NOMO-1 treated with DMSO at 0.1 percent for 48 hours (cell line): Measurements from ENCODE around the gene RALA.
"Not testable (repeated sequence)": the region's sequence is repeated elsewhere in the genome, so short reads cannot be mapped to it uniquely, and the experiment has no call there.

Experiments used
- DNase-seq: peaks from one replicate; lab custom pipeline; 2025; ENCODE audit not compliant: unreplicated experiment; lab: John Stamatoyannopoulos, UW

The RALA gene

GRCh38 chr7:39721919-39722597, 98.7 kb downstream of the RALA start:
- no peak for DNase-seq

DNA sequence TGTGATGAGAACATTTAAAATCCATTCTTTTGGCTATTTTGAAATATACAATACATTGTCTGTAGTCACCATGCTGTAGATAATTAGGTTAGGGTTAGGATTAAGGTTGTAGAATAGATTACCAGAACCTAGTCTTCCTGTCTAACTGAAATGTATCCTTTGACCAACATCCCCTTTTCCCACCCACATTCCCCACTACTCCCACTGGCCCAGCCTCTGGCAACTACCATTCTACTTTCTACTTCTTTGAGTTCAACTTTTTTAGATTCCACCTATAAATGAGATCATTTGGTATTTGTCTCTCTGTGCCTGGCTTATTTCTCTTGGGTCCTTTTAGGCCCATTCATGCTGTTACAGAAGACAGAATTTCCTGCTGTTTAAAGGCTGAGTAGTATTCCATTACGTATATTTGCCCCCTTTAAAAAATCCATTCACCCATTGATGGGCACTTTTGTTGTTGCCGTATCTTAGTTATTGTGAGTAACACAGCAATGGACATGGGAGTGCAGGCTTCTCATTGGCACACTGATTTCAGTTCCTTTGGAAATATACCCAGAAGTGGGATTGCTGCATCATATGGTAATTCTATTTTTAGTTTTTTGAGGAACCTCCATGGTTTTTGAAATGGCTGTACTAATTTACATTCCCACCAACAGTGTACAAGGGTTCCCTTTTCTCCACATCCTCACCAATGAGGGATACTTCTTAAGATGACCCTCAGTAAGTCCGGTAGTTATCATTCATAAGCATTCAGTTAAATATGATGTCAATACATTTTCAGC, 104.0 kb downstream of the RALA start:
- no peak for DNase-seq

DNA sequence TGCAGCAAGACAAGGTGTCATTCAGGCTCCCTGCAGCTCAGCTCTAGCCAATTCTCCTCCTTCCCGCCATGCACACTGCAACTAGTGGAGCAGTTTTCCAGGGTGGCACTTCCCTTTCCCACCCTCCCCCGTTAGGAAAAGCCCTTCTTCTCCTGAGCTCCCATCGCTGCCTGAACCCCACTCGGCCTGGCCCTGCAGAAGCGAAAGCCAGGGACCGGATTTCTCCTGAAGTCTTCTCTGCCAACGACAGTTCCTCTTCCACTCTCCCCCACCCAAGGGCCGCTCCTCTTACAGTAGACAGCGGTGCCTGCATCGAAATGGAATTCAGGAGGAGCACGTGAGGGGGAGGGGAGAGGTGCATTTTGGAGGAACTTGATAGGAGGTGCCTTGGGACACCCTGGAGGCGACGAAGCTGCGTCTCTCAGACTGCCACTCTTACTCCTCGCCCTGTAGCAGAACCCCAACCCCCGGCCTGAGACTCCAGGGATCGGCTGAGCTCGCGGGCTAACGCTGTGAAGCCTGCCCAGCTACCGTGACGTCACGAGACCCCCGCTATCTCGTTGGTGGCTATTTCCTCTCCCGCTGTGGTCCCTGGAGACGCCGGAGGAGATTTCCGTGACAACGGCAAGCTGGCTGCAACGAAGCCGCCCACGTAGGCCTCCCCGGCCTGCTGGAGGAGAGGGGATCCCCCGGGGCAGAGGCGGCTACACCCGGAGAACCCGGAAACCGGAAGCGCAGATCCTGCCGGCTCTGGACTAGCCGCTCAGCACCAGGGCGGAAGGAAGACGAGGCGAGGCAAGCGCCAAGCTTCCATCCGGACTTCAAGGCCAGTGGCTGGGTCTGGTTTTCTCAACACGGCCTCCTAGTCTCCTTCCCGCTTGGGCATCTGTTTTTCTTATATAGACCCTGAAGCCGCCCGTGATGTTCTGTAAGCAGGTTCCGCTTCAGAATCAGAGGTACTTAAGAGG, 109.7 kb downstream of the RALA start:
- DNase-seq = peak; percentile 92

DNA sequence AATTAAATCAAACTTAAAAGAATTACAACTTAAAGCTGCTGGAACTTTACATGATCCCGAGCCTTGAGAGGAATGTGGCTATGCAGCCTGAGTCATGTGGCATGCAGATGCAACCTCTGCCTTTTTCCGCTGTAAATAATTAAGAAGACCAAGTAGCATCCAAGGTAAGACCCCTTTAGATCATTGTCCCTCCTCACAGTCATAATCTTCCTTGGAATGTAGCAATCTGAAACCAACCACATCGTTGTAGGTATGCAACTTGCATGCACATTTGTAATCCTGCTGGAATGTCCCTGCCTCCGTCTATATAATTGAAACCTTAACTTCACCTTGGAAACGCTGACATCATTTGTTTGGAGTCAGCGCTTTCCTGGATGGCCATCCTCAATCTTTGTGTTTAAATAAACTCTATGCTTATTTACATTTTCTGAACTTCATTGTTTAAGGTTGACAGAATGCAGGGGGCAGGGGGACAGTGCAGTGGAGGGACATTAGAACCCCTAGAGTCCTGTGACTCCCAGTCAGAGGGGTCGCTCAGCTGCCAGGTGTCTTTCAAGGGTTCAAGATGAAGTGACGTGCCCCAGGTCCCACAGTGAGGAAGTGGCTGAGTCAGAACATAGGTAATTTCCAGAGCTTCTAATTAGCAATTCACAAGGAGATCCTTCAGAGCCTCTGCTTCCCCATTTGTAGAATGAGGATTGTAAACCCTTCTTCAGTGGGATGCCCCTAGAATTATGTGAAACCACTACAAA, 110.7 kb downstream of the RALA start:
- DNase-seq = no peak

GRCh38 chr7:39734633-39735004, 111.2 kb downstream of the RALA start:
- DNase-seq = peak; percentile 26

DNA sequence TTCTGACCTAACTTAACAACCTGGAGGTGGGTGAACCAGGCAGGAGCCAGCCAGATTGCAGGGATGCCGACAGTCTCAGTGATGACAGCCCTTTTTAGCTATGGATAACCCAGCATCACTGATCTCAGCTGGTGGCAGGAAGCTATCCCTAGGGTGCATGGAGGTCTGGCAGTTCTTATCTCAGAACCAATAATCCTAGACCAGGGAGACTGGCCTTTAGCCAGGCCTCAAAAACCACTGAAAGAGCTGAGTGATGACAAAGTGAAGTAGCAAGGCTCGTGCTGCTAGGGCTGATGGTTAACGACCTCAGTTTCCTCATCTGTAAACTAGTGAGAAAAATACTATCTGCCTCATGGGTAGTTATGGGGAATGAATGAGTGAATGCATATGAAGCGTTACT, 112.5 kb downstream of the RALA start:
- no peak for DNase-seq

DNA sequence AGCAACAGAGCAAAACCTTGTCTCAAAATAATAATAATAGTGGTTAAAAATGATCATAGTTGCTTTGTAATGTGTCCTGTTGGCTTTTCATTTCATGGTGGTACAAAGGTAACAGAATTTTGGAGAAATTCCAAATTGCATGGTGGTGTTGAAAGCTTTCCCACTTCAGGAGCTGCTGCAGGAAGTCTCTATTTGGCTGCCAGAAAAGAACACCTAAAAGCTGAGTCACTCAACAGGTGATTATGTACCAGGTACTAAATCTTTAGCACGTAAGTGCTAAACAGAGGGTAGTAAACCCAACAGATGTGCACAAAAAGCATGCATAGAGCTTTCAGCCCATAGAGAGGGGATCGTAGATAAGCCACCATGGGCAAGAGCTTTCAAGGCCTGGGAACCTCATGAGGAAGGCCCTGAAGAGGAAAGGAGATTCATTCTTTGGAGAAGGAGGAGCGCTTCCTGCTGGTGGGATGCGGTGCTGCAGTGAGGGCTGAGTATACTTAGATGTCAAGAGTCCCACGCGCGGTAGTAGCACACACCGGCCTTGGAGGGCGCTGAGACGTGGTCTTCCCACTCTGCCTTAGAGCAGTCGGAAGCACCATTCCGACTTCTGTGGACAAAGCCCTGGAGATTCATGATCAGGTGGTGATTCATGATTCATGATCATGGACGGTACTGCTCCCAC, 118.7 kb downstream of the RALA start:
- peak; percentile 38 for DNase-seq

GRCh38 chr7:39744620-39745019, 121.2 kb downstream of the RALA start:
- no peak for DNase-seq

DNA sequence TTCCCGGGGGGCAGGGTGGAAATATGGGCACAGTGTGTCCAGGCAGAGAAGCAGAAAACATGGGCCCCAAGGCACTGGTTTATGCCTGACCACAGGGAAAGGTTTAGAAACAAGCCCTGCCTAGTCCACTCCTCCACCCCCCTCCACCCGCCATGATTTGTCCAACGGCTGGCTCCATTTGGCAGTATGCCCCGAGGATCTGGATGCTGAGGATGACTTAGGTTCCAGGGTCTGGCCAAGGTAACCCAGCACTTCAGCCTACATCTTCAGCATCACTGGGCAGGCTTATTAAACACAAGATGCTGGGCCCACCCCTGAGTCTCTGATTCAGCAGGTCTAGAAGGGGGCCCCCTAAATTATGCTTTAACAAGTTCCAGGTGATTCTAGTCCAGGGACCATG, 121.9 kb downstream of the RALA start:
- no peak for DNase-seq

DNA sequence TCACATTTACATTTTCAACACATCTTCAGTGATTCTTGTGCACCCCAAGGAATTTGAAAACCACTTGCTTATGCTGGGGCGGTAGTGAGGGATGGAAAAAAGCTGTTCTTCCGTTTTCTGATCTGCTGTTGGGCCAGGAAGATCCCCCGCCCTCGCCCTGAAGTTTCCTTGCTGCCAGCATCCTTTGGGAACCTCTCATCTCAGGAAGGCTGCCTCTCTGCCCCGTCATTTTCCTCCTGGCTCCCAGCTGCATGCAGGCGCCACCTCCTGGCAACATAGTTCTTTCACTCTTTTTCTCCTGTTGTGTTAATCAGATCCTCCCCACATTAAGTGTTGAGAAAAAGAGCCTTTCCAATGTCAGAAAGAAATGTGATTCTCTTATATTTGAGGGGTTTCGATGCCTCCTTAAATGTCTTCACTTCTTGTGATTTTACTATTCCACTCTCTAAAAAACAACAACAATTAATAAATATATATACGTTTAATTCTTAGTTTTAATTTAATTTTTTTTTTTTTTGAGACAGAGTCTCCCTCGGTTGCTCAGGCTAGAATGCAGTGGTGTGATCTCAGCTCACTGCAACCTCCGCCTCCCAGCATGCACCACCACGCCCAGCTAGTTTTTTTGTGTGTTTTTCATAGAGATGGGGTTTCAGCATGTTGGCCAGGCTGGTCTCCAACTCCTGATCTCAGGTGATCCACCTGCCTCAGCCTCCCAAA, 122.9 kb downstream of the RALA start:
- DNase-seq = peak; percentile 44

GRCh38 chr7:39749177-39749576, 125.8 kb downstream of the RALA start:
- DNase-seq = no peak

DNA sequence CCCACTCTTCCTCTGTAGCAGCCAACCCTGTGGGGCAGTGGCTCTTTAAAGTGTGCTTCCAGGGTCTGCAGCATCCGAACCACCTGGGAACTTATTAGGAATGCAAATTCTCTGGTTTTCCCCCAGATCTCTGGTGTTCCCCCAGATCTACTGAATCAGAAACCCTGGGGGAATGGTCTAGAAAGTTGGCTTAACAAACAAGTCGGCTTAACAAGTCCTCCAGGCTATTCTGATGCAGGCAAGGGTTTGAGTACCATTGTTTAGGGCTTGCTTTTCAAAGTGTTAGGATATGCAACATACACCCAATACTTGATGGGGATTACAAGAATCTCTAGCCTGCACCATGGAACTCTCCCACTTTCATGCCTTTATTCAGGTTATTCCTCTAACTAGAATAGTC, 126.3 kb downstream of the RALA start:
- DNase-seq = no peak

DNA sequence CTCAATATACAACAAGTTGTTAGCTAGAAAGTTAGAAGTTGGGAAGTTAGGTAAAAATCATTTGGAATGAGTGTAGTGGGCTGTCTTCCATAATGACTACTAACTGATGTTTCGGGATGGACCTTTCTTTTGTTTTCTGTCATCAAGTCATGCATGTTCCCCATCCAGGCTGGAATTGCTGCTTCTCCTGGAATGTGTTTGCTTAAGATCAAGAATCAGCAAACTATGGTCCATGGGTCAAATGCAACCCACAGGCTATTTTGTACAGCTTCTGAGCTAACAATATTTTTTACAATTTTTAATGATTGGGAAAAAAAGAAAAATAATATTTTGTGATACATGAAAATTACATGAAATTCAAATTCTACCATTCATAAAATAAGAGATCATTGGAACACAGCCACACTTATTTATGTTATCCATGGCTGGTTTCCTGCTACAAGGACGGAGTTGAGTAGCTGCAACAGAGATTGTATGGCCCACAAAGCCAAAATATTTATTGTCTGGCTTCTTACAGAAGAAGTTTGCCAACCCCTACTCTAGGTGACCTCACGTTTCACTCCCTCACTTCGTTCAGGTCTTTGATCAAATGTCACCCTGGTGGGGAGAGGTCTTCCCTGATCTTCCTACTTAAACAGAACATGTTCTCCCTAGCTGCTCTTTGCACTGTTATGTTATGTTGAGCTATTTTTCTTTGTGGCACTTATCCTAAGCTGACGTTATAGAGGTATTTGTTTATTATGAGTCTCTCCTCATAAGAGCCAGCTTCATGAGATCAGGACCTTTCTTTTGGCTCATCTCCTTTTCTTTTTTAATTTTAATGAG, 127.1 kb downstream of the RALA start:
- no peak for DNase-seq

GRCh38 chr7:39753237-39753636, 129.9 kb downstream of the RALA start:
- not testable (repeated sequence) for DNase-seq

GRCh38 chr7:39753823-39754325, 130.5 kb downstream of the RALA start:
- DNase-seq = no peak

DNA sequence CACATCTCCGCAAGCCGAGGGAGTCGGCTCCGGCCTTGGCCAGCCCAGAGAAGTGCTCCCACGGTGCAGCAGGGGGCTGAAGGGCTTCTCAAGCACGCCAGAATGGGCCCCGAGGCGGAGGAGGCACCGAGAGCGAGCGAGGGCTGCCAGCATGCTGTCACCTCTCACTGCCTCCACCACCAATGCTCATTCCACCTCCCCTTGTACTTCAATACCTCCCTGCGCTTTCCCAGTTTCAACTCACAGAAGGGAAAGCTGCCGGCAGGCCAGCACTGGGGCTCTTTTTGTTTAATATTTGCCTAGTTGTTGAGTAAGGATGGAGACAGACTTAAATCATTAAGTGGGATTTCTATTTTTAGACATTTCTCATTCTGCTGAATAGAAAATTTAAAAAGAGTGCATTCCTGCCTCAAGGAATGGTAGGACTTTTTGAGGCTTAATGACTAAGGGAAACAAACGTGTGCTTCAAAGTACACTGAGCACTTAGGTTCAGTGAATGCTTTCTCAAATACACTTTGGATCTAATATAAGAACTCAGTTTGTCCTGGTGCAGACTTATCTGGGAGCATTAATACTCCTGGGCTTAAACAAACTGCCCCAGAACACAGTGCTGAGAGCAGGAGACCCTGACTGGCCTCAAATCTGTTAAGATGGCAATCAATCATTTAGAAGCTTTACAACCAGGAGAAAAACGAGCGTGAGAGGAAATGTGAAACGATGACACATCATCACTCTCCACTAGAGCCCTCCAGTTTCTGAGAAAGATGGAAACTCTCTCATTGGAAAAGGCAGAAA, 131.2 kb downstream of the RALA start:
- DNase-seq = no peak

DNA sequence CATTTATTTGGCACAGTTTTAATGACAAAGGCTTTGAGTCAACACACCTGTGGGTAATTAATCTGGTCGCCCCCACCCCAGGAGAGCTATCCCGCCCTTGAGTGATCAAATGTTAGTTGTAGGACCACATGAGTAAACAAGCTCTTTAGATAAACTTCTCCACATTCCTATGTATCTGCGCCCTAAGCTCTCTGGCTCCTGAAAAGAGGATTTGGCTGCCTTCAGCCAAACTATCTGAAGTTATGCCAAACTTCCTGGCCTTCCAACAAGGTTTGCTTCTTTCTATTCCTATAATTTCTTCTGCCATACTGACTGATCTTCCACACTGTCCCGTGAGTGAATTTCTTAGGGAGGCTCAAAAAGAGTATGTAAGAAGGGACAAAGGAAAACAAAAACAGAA, 134.2 kb downstream of the RALA start:
- no peak for DNase-seq
